OCI-LY7 (cell line): Measurements from ENCODE around the gene VNN1.

Experiments
- EZH2phosphoT487 ChIP-seq: fragments of 200-600 bp; sonication (generic); IDR thresholded peaks from 2 replicates; pipeline ENCODE4 v1.6.1; 2018; ENCODE audit warnings: low read depth, borderline replicate concordance, mild to moderate bottlenecking, mixed run types, antibody characterized with exemption, low read length, moderate library complexity, mixed read lengths
- TF ChIP-seq, protein P1 (sequence below): fragments of 200-600 bp; sonication (generic); conservative IDR thresholded peaks from 2 replicates; pipeline ENCODE4 v1.5.1; 2014; ENCODE audit warnings: mild to moderate bottlenecking, antibody characterized with exemption, low read length, moderate library complexity, mixed read lengths

DNA sequence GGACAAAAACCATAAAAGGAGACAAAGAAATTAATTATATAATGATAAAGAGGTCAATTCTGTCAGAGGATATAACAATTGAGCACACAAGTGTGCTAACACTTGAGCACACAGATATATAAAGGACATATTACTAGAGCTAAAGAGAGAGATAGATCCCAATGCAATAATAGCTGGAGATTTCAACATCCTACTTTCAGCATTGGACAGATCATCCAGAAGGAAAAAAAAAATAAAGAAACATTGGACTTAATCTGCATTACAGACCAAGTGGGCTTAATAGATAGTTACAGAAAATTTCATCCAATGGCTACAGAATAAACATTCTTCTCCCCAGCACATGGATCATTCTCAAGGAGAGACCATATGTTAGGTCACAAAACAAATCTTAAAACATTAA, 9.9 kb downstream of the VNN1 start:
- TF ChIP-seq, protein P1, sequence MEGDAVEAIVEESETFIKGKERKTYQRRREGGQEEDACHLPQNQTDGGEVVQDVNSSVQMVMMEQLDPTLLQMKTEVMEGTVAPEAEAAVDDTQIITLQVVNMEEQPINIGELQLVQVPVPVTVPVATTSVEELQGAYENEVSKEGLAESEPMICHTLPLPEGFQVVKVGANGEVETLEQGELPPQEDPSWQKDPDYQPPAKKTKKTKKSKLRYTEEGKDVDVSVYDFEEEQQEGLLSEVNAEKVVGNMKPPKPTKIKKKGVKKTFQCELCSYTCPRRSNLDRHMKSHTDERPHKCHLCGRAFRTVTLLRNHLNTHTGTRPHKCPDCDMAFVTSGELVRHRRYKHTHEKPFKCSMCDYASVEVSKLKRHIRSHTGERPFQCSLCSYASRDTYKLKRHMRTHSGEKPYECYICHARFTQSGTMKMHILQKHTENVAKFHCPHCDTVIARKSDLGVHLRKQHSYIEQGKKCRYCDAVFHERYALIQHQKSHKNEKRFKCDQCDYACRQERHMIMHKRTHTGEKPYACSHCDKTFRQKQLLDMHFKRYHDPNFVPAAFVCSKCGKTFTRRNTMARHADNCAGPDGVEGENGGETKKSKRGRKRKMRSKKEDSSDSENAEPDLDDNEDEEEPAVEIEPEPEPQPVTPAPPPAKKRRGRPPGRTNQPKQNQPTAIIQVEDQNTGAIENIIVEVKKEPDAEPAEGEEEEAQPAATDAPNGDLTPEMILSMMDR, result no peak
- TF ChIP-seq EZH2phosphoT487, result no peak
